Caco-2 (cell line): Measurements from ENCODE around the gene LRRC8E. TPM values are rescaled to one million over a fixed set of nuclear protein-coding genes. Genes with fewer than 3 reads are reported as not detected.
A peak's percentile ranks its signal among the peaks of the same experiment; 100 is the strongest.

ENCODE experiments used
- BruUV-seq: library from RNA; stranded (reverse); fragments of 400-500 nt; replicated peaks from 2 replicates; lab custom pipeline; 2021; lab: Mats Ljungman, UMichigan
- CTCF ChIA-PET: fragments of 300-600 bp; sonication (Branson Sonifier 250); formaldehyde crosslinking; loops from one replicate; lab custom pipeline; 2022; ENCODE audit warnings: antibody characterized with exemption; lab: Charles Lee
- POLR2A ChIA-PET: fragments of 300-600 bp; sonication (Branson Sonifier 250); formaldehyde crosslinking; loops from one replicate; lab custom pipeline; 2022; ENCODE audit warnings: antibody characterized with exemption; lab: Charles Lee
- DNase-seq, 2 experiments: peaks; one replicate each; pipeline versions ENCODE4 v3.0.0 to v3.0.0-alpha.2; 2020 to 2022
- H3K27me3 ChIP-seq: replicated peaks from 2 replicates; pipeline ENCODE4 v1.6.0; 2011; ENCODE audit warnings: low read length; ENCODE audit not compliant: control insufficient read depth, insufficient read depth
- H3K36me3 ChIP-seq: 2 replicates; pipeline ENCODE4 v1.5.1; 2011; ENCODE audit warnings: low read length; ENCODE audit not compliant: control insufficient read depth, insufficient read depth
- H3K4me1 ChIP-seq: fragments of 250-450 bp; sonication (Bioruptor Pico); 2 replicates; pipeline ENCODE4 v1.5.1; 2020; ENCODE audit warnings: mild to moderate bottlenecking
- H3K4me3 ChIP-seq: 2 replicates; pipeline ENCODE4 v1.5.1; 2011; ENCODE audit warnings: low read depth, mild to moderate bottlenecking, control low read depth, low read length
- H3K9me3 ChIP-seq: fragments of 250-450 bp; sonication (Bioruptor Pico); 2 replicates; pipeline ENCODE4 v1.5.1; 2020; ENCODE audit warnings: mild to moderate bottlenecking, moderate library complexity
- H3K27ac Mint-ChIP-seq: one replicate; pipeline ENCODE4 v1.8.0; 2022; ENCODE audit warnings: mixed read lengths; ENCODE audit not compliant: unreplicated experiment
- H3K27me3 Mint-ChIP-seq: one replicate; pipeline ENCODE4 v1.8.0; 2022; ENCODE audit warnings: mixed read lengths; ENCODE audit not compliant: insufficient read depth, unreplicated experiment
- H3K36me3 Mint-ChIP-seq: one replicate; pipeline ENCODE4 v1.8.0; 2022; ENCODE audit warnings: mild to moderate bottlenecking, mixed read lengths; ENCODE audit not compliant: insufficient read depth, unreplicated experiment
- H3K4me1 Mint-ChIP-seq: one replicate; pipeline ENCODE4 v1.8.0; 2022; ENCODE audit warnings: low read depth, mixed read lengths; ENCODE audit not compliant: unreplicated experiment
- H3K4me3 Mint-ChIP-seq: one replicate; pipeline ENCODE4 v1.8.0; 2022; ENCODE audit warnings: mild to moderate bottlenecking, moderate library complexity, mixed read lengths; ENCODE audit not compliant: unreplicated experiment
- H3K9me3 Mint-ChIP-seq: one replicate; pipeline ENCODE4 v1.8.0; 2022; ENCODE audit warnings: mixed read lengths; ENCODE audit not compliant: unreplicated experiment
- CTCF ChIP-seq, 2 experiments: fragments of 200-600 bp in 1 of 2; IDR thresholded peaks; 1 replicate in 1 of 2; 2 replicates in 1 of 2; pipeline versions ENCODE4 v1.5.1 to v1.8.0; 2011 to 2022; ENCODE audit warnings: antibody characterized with exemption in 1 of 2, control low read depth in 1 of 2, inconsistent platforms in 1 of 2, low read depth in 1 of 2, low read length in 1 of 2, mild to moderate bottlenecking in 1 of 2, moderate library complexity in 1 of 2; ENCODE audit not compliant: insufficient read depth in 1 of 2, severe bottlenecking in 1 of 2, unreplicated experiment in 1 of 2
- intact Hi-C: fragments of 100-400 bp; cut with micrococcal nuclease; formaldehyde crosslinking; loops from one replicate; pipeline ENCODE4 v1.10.0; 2022; ENCODE audit not compliant: unreplicated experiment
- total RNA-seq: library from RNA; stranded (reverse); gene quantifications from 2 replicates; pipeline ENCODE4 v1.2.3, GENCODE V29; 2022

The LRRC8E gene
- total RNA-seq, 1 experiment from 2014 or later: 6.7 TPM

GRCh38 chr19:7900931-7901330, 12.6 kb downstream of the LRRC8E start:
- no peak for DNase-seq
- CTCF ChIA-PET: interaction anchor here (0.6 kb wide), 1 partner anchor 80 kb away, joined by 4 read pairs; no protein-coding TSS in a partner anchor

GRCh38 chr19:7901337-7901736, 13.0 kb downstream of the LRRC8E start:
- no peak overlapping the region for H3K4me3 Mint-ChIP-seq
- BruUV-seq: no TSS peak
- POLR2A ChIA-PET: no interaction called here

More at GRCh38 chr19:7900931-7901330, 12.6 kb downstream of the LRRC8E start:
- POLR2A ChIA-PET: no interaction called here
- BruUV-seq: no TSS peak
- no peak overlapping the region for H3K4me3 ChIP-seq
- no peaks in the 10 kb centered on the region for H3K9me3 ChIP-seq
- H3K27me3 ChIP-seq: no peaks in the 10 kb centered on the region
- no peaks in the 10 kb centered on the region for H3K27me3 Mint-ChIP-seq
- no peak overlapping the region for H3K4me3 Mint-ChIP-seq
- peaks cover 6% of the 10 kb centered on the region for H3K4me1 Mint-ChIP-seq
- no peak for TF ChIP-seq CTCF (IDR thresholded peaks at IDR 0.05; ENCODE audit: insufficient read depth in 1 of 2, low read depth in 1 of 2, low read length in 1 of 2, severe bottlenecking in 1 of 2, unreplicated experiment in 1 of 2)
- H3K9me3 Mint-ChIP-seq: no peaks in the 10 kb centered on the region
- H3K36me3 Mint-ChIP-seq: peaks cover 24% of the 10 kb centered on the region
- H3K36me3 ChIP-seq: peaks cover 2% of the 10 kb centered on the region; the same call in 1 of the 2 replicates
- intact Hi-C loops: no loop called here
- H3K4me1 ChIP-seq: peaks cover 12% of the 10 kb centered on the region; the same call in 1 of the 2 replicates
- H3K27ac Mint-ChIP-seq: no peak overlapping the region

GRCh38 chr19:7902796-7903243, 14.5 kb downstream of the LRRC8E start:
- Histone ChIP-seq H3K27me3 (no peaks in the 10 kb centered on the region), H3K4me1 (peaks cover 12% of the 10 kb centered on the region; the same call in 1 of the 2 replicates), H3K9me3 (no peaks in the 10 kb centered on the region), H3K4me3 (peak overlapping the region; percentile 64), H3K36me3 (peaks cover 2% of the 10 kb centered on the region; the same call in 1 of the 2 replicates)
- Mint-ChIP-seq H3K4me1 (peaks cover 6% of the 10 kb centered on the region), H3K36me3 (peaks cover 31% of the 10 kb centered on the region), H3K27ac (peak overlapping the region; percentile 89), H3K4me3 (peak overlapping the region; percentile 92), H3K27me3 (no peaks in the 10 kb centered on the region), H3K9me3 (no peaks in the 10 kb centered on the region)
- no peak for TF ChIP-seq CTCF (IDR thresholded peaks at IDR 0.05; ENCODE audit: insufficient read depth in 1 of 2, low read depth in 1 of 2, low read length in 1 of 2, severe bottlenecking in 1 of 2, unreplicated experiment in 1 of 2)
- ChIA-PET POLR2A (interaction anchor here (0.6 to 1.6 kb wide), 9 partner anchors 13 to 611 kb away, joined by 3 to 69 read pairs (median 3); partner anchors contain the start of genes LRRC8E, SNAPC2, TIMM44 and ZNF414), CTCF (interaction anchor here (0.6 to 1.7 kb wide), 6 partner anchors 15 to 78 kb away, joined by 3 to 21 read pairs (median 6); partner anchors contain the start of genes SNAPC2 and TIMM44)
- BruUV-seq: TSS peak; percentile 80
- intact Hi-C loops: loop anchor here (1.0 to 2.0 kb wide), 3 partner anchors 14 to 50 kb away; partner anchors contain the start of gene LRRC8E
- no peak for DNase-seq

More at GRCh38 chr19:7901337-7901736, 13.0 kb downstream of the LRRC8E start:
- Mint-ChIP-seq H3K27me3 (no peaks in the 10 kb centered on the region), H3K36me3 (peaks cover 24% of the 10 kb centered on the region), H3K4me1 (peaks cover 6% of the 10 kb centered on the region), H3K9me3 (no peaks in the 10 kb centered on the region), H3K27ac (no peak overlapping the region)
- Histone ChIP-seq H3K9me3 (no peaks in the 10 kb centered on the region), H3K36me3 (peaks cover 2% of the 10 kb centered on the region; the same call in 1 of the 2 replicates), H3K4me1 (peaks cover 12% of the 10 kb centered on the region; the same call in 1 of the 2 replicates), H3K27me3 (no peaks in the 10 kb centered on the region), H3K4me3 (no peak overlapping the region)
- no peak for TF ChIP-seq CTCF (IDR thresholded peaks at IDR 0.05; ENCODE audit: insufficient read depth in 1 of 2, low read depth in 1 of 2, low read length in 1 of 2, severe bottlenecking in 1 of 2, unreplicated experiment in 1 of 2)
- CTCF ChIA-PET: interaction anchor here (0.6 to 1.2 kb wide), 3 partner anchors 32 to 606 kb away, joined by 3 to 6 read pairs (median 4); no protein-coding TSS in a partner anchor
- intact Hi-C loops: no loop called here
- DNase-seq: no peak
